ENCODE data around the gene KCNK6.

Gene KCNK6

DNA sequence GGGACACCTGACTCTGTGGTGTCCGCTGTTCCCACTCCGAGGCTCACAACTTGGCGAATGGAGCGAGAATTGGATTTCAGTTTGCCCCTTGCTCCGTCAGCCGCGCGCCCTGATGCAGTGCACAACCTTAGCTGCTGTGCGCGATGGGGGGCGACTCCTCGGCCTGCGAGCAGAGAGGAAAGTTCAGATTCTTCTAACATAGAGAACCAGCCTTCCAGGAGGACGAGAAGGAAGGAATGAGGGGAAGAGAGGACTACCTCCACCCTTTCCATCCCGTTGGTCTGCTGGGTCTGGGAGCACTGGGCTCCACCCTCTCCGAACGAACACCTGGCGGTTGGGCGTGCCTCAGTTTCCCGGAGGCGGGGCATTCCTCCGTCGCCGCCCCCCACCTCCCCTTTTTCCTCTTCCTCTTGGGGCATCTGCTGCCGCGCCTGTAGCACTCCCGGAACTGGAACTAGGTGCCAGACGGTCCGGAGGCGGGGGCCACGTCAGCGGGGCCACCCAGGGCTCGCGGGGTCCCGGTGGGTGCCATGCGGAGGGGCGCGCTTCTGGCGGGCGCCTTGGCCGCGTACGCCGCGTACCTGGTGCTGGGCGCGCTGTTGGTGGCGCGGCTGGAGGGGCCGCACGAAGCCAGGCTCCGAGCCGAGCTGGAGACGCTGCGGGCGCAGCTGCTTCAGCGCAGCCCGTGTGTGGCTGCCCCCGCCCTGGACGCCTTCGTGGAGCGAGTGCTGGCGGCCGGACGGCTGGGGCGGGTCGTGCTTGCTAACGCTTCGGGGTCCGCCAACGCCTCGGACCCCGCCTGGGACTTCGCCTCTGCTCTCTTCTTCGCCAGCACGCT is at the start of gene KCNK6:
KCNK6 (plus strand) TSS at position 425 of the 838 bp plus-strand sequence; CDS start at position 531, 106 bp downstream.
- in situ Hi-C loops (cut with HindIII; ENCODE audit: low pct_ligation_motif_present, low pct_unique_long_range_greater_than_20kb, low sequenced_read_pairs), result no loop called here
- peak; percentile 17 for DNase-seq

- in situ Hi-C loops (cut with HindIII; ENCODE audit: low pct_ligation_motif_present, low pct_unique_long_range_greater_than_20kb, low sequenced_read_pairs), result no loop called here
- peak; percentile 30 for DNase-seq
Measured at GRCh38 chr19:38270587-38271167, 49.0 kb upstream of the KCNK6 start.

GRCh38 chr19:38273499-38273898 is 46.1 kb upstream of the KCNK6 start:
- in situ Hi-C loops (cut with HindIII; ENCODE audit: low pct_ligation_motif_present, low pct_unique_long_range_greater_than_20kb, low sequenced_read_pairs), result no loop called here

DNA sequence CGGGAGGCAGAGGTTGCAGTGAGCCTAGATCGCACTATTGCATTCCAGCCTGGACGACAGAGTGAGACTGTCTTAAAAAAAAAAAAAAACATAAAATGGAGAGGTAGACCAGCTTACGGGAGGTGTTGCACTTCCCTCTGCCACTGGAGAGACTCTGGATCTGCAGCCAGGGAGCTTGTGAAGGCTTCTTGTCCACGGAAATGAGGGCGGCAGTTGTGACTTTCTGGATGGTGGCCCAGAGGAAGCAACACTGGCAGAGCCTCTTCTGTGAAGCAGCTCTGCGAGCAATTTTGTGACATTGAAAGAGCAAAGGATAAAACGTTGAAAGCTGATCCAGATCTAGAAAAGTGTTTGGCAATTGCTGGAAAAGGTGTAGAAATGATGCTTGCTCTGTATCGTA is 44.9 kb upstream of the KCNK6 start:
- DNase-seq, result no peak
- in situ Hi-C loops (cut with HindIII; ENCODE audit: low pct_ligation_motif_present, low pct_unique_long_range_greater_than_20kb, low sequenced_read_pairs), result no loop called here

More at GRCh38 chr19:38273499-38273898, 46.1 kb upstream of the KCNK6 start:
- no peak for DNase-seq

GRCh38 chr19:38276942-38277517 is 42.6 kb upstream of the KCNK6 start:
- DNase-seq, result no peak
- in situ Hi-C loops (cut with HindIII; ENCODE audit: low pct_ligation_motif_present, low pct_unique_long_range_greater_than_20kb, low sequenced_read_pairs), result no loop called here

DNA sequence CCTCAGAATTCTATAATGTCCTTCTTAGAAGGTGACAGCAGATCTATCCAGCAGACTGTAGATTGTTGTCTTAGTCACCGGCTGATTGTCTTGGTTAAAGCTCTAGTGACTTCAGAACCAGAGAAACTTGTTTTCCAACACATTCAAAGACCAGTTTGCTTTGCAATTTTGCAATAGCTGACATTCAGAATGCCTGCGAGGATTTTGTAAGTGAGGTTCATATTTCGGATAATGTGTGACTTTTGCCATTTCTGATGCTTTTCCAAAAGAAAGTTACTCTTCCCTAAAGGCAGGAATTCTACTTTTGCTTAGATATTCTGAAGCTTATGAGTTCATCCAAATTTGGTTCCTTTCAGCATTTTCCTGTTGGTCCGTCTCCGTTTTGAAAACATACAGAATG is 42.1 kb upstream of the KCNK6 start:
- no peak for DNase-seq
- in situ Hi-C loops (cut with HindIII; ENCODE audit: low pct_ligation_motif_present, low pct_unique_long_range_greater_than_20kb, low sequenced_read_pairs), result no loop called here

DNA sequence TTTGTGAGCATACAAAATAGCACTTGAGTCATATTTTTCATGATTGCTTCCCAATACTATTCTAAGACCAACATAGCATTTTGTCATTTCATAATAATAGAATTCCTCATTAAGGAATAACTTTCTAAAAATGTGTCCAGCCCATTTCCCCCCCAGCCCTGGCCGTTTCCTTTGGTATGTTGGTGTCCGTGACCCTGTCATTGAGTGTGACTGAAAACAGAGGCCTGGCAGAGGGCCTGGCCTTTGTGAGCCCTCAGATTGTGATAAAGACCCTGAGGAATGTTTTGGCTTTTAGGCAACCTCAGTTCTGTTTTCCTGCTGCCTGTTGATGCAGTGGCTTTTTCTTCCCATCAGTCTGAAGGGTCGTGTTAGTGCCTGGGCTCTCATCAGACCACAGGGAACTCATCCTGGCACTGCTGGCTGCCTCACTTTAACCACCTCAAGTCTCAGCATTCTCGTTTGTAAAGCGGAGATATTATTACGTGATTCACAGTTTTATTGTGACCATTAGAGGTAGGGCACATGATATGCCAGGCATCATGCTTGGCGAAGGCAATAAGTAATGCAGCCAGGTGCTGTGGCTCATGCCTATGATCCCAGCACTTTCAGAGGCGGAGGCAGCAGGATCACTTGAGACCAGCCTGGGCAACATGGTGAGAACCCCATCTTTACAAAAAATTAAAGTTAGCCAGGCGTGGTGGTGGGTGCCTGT is 41.5 kb upstream of the KCNK6 start:
- DNase-seq, result no peak
- in situ Hi-C loops (cut with HindIII; ENCODE audit: low pct_ligation_motif_present, low pct_unique_long_range_greater_than_20kb, low sequenced_read_pairs), result no loop called here

DNA sequence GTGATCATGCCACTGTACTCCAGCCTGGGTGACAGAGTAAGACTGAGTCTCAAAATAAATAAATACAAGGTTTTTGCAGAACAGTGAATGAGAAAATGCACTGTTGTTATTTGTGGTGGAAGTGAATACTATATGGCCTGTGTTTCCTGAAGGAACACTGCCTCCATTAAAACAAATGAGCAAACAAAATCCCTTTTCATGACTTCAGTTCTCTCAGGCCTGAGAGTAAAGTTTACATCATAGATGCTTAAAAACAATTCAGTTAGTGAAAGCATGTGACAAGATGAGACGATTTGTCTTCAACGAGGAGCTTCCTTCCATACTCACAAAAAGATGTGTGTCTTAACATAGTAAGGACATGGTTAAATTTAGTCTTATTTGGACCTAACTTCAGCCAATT is 40.9 kb upstream of the KCNK6 start:
- in situ Hi-C loops (cut with HindIII; ENCODE audit: low pct_ligation_motif_present, low pct_unique_long_range_greater_than_20kb, low sequenced_read_pairs), result no loop called here
- DNase-seq, result no peak

DNA sequence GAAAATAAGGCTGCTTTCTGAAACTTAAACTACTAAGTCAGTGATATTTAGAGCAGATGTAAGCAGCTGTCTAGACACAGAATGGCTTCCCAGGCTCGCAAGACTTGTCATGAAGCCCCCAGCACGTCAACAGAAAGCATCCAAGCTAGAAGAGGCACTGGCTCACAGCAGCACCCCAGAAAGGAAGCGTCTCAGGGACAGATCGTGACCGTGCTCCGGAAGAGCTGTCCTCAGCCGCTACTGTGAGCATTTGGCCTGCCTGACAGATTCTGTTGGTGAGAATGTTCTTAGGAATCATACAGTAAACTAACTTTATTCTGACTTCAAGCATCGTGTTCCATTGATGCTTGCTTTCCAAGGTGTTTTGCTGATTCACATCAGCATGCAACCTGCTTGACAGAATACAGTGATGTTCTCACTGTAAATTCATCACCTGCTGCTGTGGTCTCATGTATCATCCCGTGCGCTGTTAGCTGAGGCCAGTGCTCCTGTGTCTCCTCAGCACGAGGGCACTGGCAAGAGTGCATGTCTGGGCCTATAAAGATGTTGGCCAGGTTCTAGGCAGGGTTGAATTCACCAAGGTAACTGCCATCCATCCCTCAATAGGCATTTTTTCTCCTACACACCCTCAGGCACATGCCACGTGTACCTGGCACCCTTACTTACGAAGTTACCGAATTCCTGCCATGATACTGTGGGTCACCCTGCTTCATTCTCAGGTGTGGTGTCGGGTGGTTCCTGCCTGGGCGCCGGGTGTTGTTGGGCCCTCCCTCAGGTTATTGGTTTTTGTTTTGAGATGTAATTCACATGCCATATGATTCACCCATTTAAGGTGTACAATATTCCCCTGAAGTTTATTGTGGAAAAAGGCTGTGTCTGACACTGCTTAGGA is 39.4 kb upstream of the KCNK6 start:
- in situ Hi-C loops (cut with HindIII; ENCODE audit: low pct_ligation_motif_present, low pct_unique_long_range_greater_than_20kb, low sequenced_read_pairs), result no loop called here
- DNase-seq, result no peak

GRCh38 chr19:38281811-38282566 is 37.7 kb upstream of the KCNK6 start:
- DNase-seq, result no peak
- in situ Hi-C loops (cut with HindIII; ENCODE audit: low pct_ligation_motif_present, low pct_unique_long_range_greater_than_20kb, low sequenced_read_pairs), result no loop called here

DNA sequence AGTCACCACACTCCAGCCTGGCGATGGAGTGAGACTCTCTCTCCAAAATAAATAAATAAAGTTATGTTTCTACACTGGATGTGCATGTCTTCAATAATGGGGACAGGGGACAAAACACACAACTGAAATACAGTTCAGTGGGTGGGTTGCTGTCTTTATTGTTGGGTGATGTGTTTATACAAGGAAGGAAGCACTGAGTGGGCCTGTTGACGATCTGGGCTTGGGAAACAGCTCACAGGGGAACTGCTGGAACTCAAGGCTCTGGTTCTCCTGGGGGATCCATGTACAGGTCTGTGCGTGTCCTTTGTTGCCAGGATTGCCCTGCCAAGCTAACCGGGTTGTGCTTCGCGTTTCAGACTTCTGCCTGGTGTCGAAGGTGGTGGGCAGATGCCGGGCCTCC is 36.4 kb upstream of the KCNK6 start:
- in situ Hi-C loops (cut with HindIII; ENCODE audit: low pct_ligation_motif_present, low pct_unique_long_range_greater_than_20kb, low sequenced_read_pairs), result no loop called here

GRCh38 chr19:38284422-38284821 is 35.2 kb upstream of the KCNK6 start:
- no peak for DNase-seq
- in situ Hi-C loops (cut with HindIII; ENCODE audit: low pct_ligation_motif_present, low pct_unique_long_range_greater_than_20kb, low sequenced_read_pairs), result no loop called here

More for the DNA sequence above, 36.4 kb upstream of the KCNK6 start:
- DNase-seq, result no peak

- DNase-seq, result no peak
- in situ Hi-C loops (cut with HindIII; ENCODE audit: low pct_ligation_motif_present, low pct_unique_long_range_greater_than_20kb, low sequenced_read_pairs), result no loop called here
Measured at GRCh38 chr19:38285567-38285966, 34.1 kb upstream of the KCNK6 start.

- in situ Hi-C loops (cut with HindIII; ENCODE audit: low pct_ligation_motif_present, low pct_unique_long_range_greater_than_20kb, low sequenced_read_pairs), result no loop called here
- no peak for DNase-seq
Measured at GRCh38 chr19:38287604-38288003, 32.0 kb upstream of the KCNK6 start.

- in situ Hi-C loops (cut with HindIII; ENCODE audit: low pct_ligation_motif_present, low pct_unique_long_range_greater_than_20kb, low sequenced_read_pairs), result no loop called here
- no peak for DNase-seq
Measured at GRCh38 chr19:38288123-38288855, 31.4 kb upstream of the KCNK6 start.

DNA sequence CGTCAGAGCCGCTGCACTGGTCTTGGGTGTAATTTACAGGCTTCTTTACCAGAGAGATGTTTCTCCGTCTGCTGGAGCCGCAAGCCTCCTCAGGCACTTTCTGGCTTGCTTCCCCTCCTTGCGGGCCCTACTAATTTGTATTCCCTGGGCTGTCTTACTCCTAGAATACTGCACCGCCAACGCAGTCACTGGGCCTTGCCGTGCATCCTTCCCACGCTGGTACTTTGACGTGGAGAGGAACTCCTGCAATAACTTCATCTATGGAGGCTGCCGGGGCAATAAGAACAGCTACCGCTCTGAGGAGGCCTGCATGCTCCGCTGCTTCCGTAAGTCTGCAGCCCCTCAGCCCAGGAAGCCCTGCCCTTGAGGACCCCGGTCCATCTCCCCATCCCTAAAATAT is 29.7 kb upstream of the KCNK6 start:
- in situ Hi-C loops (cut with HindIII; ENCODE audit: low pct_ligation_motif_present, low pct_unique_long_range_greater_than_20kb, low sequenced_read_pairs), result no loop called here
- no peak for DNase-seq

DNA sequence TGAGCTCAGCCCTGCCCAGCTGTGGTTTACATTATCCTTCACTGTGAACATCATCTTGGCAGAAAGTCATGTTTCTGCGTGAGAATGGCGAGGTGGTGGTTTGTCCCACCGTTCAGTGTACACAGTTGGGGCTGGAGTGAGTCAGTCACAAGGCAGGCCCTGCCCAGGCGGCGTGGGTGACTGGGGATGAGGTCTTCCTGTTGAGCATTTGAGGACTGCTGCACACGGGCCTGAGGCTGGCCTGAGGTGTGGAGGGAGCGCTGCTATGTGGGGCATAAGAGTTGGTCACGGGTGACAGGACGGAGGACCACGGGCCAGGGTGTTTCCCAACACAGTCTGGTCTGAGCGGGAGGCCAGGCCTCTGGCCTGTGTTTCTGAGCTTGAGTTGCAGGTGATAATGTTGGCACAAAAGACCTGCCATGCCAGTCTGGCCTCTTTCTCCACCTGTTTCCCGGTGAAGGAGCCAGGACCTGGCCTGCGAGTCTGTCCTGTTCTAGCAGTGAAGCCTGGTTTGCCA is 29.0 kb upstream of the KCNK6 start:
- DNase-seq, result peak; percentile 79
- in situ Hi-C loops (cut with HindIII; ENCODE audit: low pct_ligation_motif_present, low pct_unique_long_range_greater_than_20kb, low sequenced_read_pairs), result no loop called here
